Measurements from ENCODE around the gene CELF4.

GRCh38 chr18:37506001-37506400 lies 59.6 kb downstream of the CELF4 start:
- TF ChIP-seq, protein P1, sequence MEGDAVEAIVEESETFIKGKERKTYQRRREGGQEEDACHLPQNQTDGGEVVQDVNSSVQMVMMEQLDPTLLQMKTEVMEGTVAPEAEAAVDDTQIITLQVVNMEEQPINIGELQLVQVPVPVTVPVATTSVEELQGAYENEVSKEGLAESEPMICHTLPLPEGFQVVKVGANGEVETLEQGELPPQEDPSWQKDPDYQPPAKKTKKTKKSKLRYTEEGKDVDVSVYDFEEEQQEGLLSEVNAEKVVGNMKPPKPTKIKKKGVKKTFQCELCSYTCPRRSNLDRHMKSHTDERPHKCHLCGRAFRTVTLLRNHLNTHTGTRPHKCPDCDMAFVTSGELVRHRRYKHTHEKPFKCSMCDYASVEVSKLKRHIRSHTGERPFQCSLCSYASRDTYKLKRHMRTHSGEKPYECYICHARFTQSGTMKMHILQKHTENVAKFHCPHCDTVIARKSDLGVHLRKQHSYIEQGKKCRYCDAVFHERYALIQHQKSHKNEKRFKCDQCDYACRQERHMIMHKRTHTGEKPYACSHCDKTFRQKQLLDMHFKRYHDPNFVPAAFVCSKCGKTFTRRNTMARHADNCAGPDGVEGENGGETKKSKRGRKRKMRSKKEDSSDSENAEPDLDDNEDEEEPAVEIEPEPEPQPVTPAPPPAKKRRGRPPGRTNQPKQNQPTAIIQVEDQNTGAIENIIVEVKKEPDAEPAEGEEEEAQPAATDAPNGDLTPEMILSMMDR (IDR thresholded peaks at IDR 0.05): no peak
- no peak for TF ChIP-seq POLR2A (IDR thresholded peaks at IDR 0.05)
- TF ChIP-seq POLR2AphosphoS5 (IDR thresholded peaks at IDR 0.05): no peak
- no peak for TF ChIP-seq EP300 (IDR thresholded peaks at IDR 0.05)
